GM23338 (cell line): Measurements from ENCODE around the gene HIVEP1. TPM values are rescaled to one million over a fixed set of nuclear protein-coding genes. Genes with fewer than 3 reads are reported as not detected.

Source experiments
- ATAC-seq: fragments of 200-7000 bp; cut with Tn5 transposase; 3 replicates; pipeline ENCODE4 v1.9.1; 2020
- DNase-seq: peaks from one replicate; pipeline ENCODE4 v3.0.0-alpha.2; 2015; ENCODE audit warnings: low spot score
- H2AFZ ChIP-seq: fragments of 200-600 bp; sonication (generic); 2 replicates; pipeline ENCODE4 v1.8.0; 2016; ENCODE audit warnings: antibody characterized with exemption, mild to moderate bottlenecking, moderate library complexity
- H3F3A ChIP-seq: fragments of 200-600 bp; sonication (generic); replicated peaks from 2 replicates; pipeline ENCODE4 v1.8.0; 2017; ENCODE audit warnings: antibody characterized with exemption, mixed run types, low read depth
- H3K27ac ChIP-seq: fragments of 200-600 bp; sonication (generic); 2 replicates; pipeline ENCODE4 v1.6.1; 2016; ENCODE audit warnings: low read depth
- H3K27me3 ChIP-seq: fragments of 200-600 bp; sonication (generic); 2 replicates; pipeline ENCODE4 v1.8.0; 2016; ENCODE audit warnings: mild to moderate bottlenecking, mixed run types, moderate library complexity; ENCODE audit not compliant: insufficient read depth
- H3K36me3 ChIP-seq: fragments of 200-600 bp; sonication (generic); 2 replicates; pipeline ENCODE4 v1.8.0; 2016; ENCODE audit warnings: mild to moderate bottlenecking; ENCODE audit not compliant: insufficient read depth
- H3K4me1 ChIP-seq: fragments of 200-600 bp; sonication (generic); 2 replicates; pipeline ENCODE4 v1.8.0; 2016; ENCODE audit warnings: mild to moderate bottlenecking, moderate library complexity; ENCODE audit not compliant: insufficient read depth
- H3K4me2 ChIP-seq: fragments of 200-600 bp; sonication (generic); 2 replicates; pipeline ENCODE4 v1.7.1; 2017; ENCODE audit warnings: mixed run types
- H3K4me3 ChIP-seq: fragments of 200-600 bp; sonication (generic); 2 replicates; pipeline ENCODE4 v1.6.1; 2016; ENCODE audit warnings: mixed run types
- H3K79me2 ChIP-seq: fragments of 200-600 bp; sonication (generic); replicated peaks from 2 replicates; pipeline ENCODE4 v1.8.0; 2017; ENCODE audit warnings: mild to moderate bottlenecking; ENCODE audit not compliant: insufficient read depth
- H3K9me2 ChIP-seq: fragments of 200-600 bp; sonication (generic); 2 replicates; pipeline ENCODE4 v1.8.0; 2017; ENCODE audit not compliant: insufficient read depth
- H4K20me1 ChIP-seq: fragments of 200-600 bp; sonication (generic); replicated peaks from 2 replicates; pipeline ENCODE4 v1.8.0; 2017; ENCODE audit warnings: mild to moderate bottlenecking; ENCODE audit not compliant: insufficient read depth
- H3K27ac Mint-ChIP-seq: 2 replicates; pipeline ENCODE4 v1.8.0; 2020; ENCODE audit warnings: inconsistent platforms, mild to moderate bottlenecking, moderate library complexity, mixed read lengths
- H3K27me3 Mint-ChIP-seq: 3 replicates; pipeline ENCODE4 v1.8.0; 2022; ENCODE audit warnings: low read depth, mild to moderate bottlenecking, moderate library complexity, mixed read lengths, inconsistent platforms; ENCODE audit not compliant: insufficient read depth, poor library complexity
- H3K36me3 Mint-ChIP-seq: 3 replicates; pipeline ENCODE4 v1.8.0; 2021; ENCODE audit warnings: low read depth, mild to moderate bottlenecking, inconsistent platforms, moderate library complexity, mixed read lengths
- H3K4me1 Mint-ChIP-seq: 3 replicates; pipeline ENCODE4 v1.8.0; 2020; ENCODE audit warnings: mild to moderate bottlenecking, inconsistent platforms, mixed read lengths
- H3K4me3 Mint-ChIP-seq: 3 replicates; pipeline ENCODE4 v1.8.0; 2021; ENCODE audit warnings: moderate library complexity, mild to moderate bottlenecking, inconsistent platforms, mixed read lengths
- H3K9me3 Mint-ChIP-seq: 3 replicates; pipeline ENCODE4 v1.8.0; 2020; ENCODE audit warnings: moderate library complexity, mild to moderate bottlenecking, inconsistent platforms, mixed read lengths
- CTCF ChIP-seq, 2 experiments: fragments of 200-600 bp in 1 of 2; sonication (generic) in 1 of 2; conservative IDR thresholded peaks; 2 replicates each; pipeline versions ENCODE4 v1.5.1 to v1.6.1; 2016 to 2017; ENCODE audit warnings: antibody characterized with exemption in 2 of 2, low read depth in 2 of 2, mild to moderate bottlenecking in 2 of 2, moderate library complexity in 1 of 2
- ETS1 ChIP-seq: IDR thresholded peaks from 2 replicates; pipeline ENCODE4 v1.6.1; 2016; ENCODE audit warnings: antibody characterized with exemption
- EZH2 ChIP-seq: fragments of 200-600 bp; sonication (generic); IDR thresholded peaks from one replicate; pipeline ENCODE4 v1.8.0; 2017; ENCODE audit warnings: antibody characterized with exemption, mild to moderate bottlenecking, low read depth; ENCODE audit not compliant: unreplicated experiment
- JUNB ChIP-seq: IDR thresholded peaks from one replicate; pipeline ENCODE4 v1.6.1; 2016; ENCODE audit warnings: antibody characterized with exemption; ENCODE audit not compliant: unreplicated experiment
- NANOG ChIP-seq: IDR thresholded peaks from 2 replicates; pipeline ENCODE4 v1.6.1; 2016; ENCODE audit warnings: antibody characterized with exemption, borderline replicate concordance
- POLR2AphosphoS5 ChIP-seq: IDR thresholded peaks from 2 replicates; pipeline ENCODE4 v1.6.1; 2016; ENCODE audit warnings: antibody characterized with exemption, low read depth
- REST ChIP-seq: IDR thresholded peaks from one replicate; pipeline ENCODE4 v1.6.1; 2018; ENCODE audit warnings: antibody characterized with exemption; ENCODE audit not compliant: unreplicated experiment
- ZNF331 ChIP-seq: fragments of 250-450 bp; sonication (Bioruptor Pico); IDR thresholded peaks from 2 replicates; pipeline ENCODE4 v1.5.0; 2020; ENCODE audit warnings: low read depth, mild to moderate bottlenecking, moderate library complexity
- ZNF462 ChIP-seq: fragments of 250-450 bp; sonication (Bioruptor Pico); IDR thresholded peaks from 2 replicates; pipeline ENCODE4 v1.5.0; 2020; ENCODE audit warnings: mild to moderate bottlenecking, moderate library complexity
- polyA plus RNA-seq: library from polyadenylated mRNA; unstranded; fragments of >200 nt; fragmentation: Nextera tagmentation; extraction: Ambion mirVana; gene quantifications from 2 replicates; pipeline ENCODE4 v1.2.1, GENCODE V29; 2016
- total RNA-seq: library from RNA; depleted of rRNA; stranded (reverse); fragments of >200 nt; shearing (Covaris generic); gene quantifications from 2 replicates; pipeline ENCODE4 v1.2.3, GENCODE V29; 2014

Gene HIVEP1
- total and polyA plus RNA-seq, 2 experiments from 2014 or later = 10.1 to 21.7 TPM

GRCh38 chr6:12066297-12066696 lies 54.2 kb downstream of the HIVEP1 start:
- H3K36me3 Mint-ChIP-seq = no peaks in the 10 kb centered on the region
- no peak overlapping the region for H2AFZ ChIP-seq
- H3K27me3 ChIP-seq = no peaks in the 10 kb centered on the region
- H3K4me1 ChIP-seq = peaks cover 2% of the 10 kb centered on the region; the same call in 1 of the 2 replicates
- H3K4me1 Mint-ChIP-seq = peaks cover 25% of the 10 kb centered on the region
- H3K79me2 ChIP-seq = peaks cover 85% of the 10 kb centered on the region
- H3K27ac Mint-ChIP-seq = 0 out of 2 replicates have a peak overlapping the region, but pooled peaks have one; percentile 26
- H3K27me3 Mint-ChIP-seq = no peaks in the 10 kb centered on the region
- H3K4me2 ChIP-seq = no peak overlapping the region
- H4K20me1 ChIP-seq = peaks cover 12% of the 10 kb centered on the region
- H3F3A ChIP-seq = no peaks in the 10 kb centered on the region
- no peaks in the 10 kb centered on the region for H3K9me2 ChIP-seq
- DNase-seq (no peak), ATAC-seq (no peak)
- TF ChIP-seq EZH2 (no peak), ZNF331 (no peak), JUNB (no peak), CTCF (conservative IDR thresholded peaks at IDR 0.05; ENCODE audit: low read depth in 2 of 2) (no peak), POLR2AphosphoS5 (no peak), NANOG (no peak)
- H3K9me3 Mint-ChIP-seq = no peaks in the 10 kb centered on the region
- no peak overlapping the region for H3K4me3 Mint-ChIP-seq
- H3K36me3 ChIP-seq = no peaks in the 10 kb centered on the region
- no peak overlapping the region for H3K4me3 ChIP-seq
- no peak overlapping the region for H3K27ac ChIP-seq

- peaks cover 80% of the 10 kb centered on the region for H3K79me2 ChIP-seq
- H4K20me1 ChIP-seq = peaks cover 10% of the 10 kb centered on the region
- H3K27ac Mint-ChIP-seq = no peak overlapping the region; the same call in 1 of the 2 replicates
- no peak for TF ChIP-seq POLR2AphosphoS5
- no peak for TF ChIP-seq ZNF462 (CRISPR knock-in tag)
- no peak for TF ChIP-seq ETS1
- TF ChIP-seq REST = no peak
Observed at GRCh38 chr6:12068899-12069557, 56.9 kb downstream of the HIVEP1 start.

More at GRCh38 chr6:12068899-12069557, 56.9 kb downstream of the HIVEP1 start:
- Mint-ChIP-seq H3K36me3 (no peaks in the 10 kb centered on the region), H3K4me3 (no peak overlapping the region), H3K9me3 (no peaks in the 10 kb centered on the region), H3K4me1 (peaks cover 34% of the 10 kb centered on the region), H3K27me3 (peaks cover 2% of the 10 kb centered on the region)
- Histone ChIP-seq H3K4me3 (no peak overlapping the region), H3K4me1 (no peaks in the 10 kb centered on the region; the same call in 1 of the 2 replicates), H3F3A (no peaks in the 10 kb centered on the region), H3K36me3 (no peaks in the 10 kb centered on the region), H3K4me2 (no peak overlapping the region), H3K9me2 (no peaks in the 10 kb centered on the region), H3K27me3 (no peaks in the 10 kb centered on the region), H2AFZ (no peak overlapping the region), H3K27ac (no peak overlapping the region)
- DNase-seq (no peak), ATAC-seq (no peak)
